CD4-positive, alpha-beta T cell treated with Interleukin-6 at 100 ng/mL for 8 hours (primary cell): Measurements from ENCODE around the gene KCNIP3.

ENCODE experiments used
- DNase-seq: peaks from one replicate; pipeline ENCODE4 v3.0.0-alpha.2; 2020; ENCODE audit warnings: mixed read lengths, low spot score

Gene KCNIP3

DNA sequence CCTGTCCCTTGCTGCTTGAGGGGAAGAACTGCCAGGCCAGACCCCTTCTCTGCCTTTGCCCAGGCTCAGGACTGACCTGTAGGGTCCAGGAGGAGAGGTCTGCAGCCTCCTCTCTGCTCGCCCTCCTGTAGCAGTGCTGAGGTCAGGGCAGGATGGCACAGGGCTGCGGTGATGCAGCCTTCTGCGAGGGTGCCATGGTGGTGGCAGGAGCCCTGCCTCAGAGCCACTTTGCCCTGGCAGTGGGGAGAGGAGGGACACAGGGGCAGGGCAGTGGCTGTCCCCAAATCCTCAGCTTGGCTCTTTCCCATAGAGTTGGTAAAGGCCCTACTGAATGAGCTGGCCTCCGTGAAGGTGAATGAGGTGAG lies 22.0 kb upstream of the KCNIP3 start:
- no peak for DNase-seq

DNA sequence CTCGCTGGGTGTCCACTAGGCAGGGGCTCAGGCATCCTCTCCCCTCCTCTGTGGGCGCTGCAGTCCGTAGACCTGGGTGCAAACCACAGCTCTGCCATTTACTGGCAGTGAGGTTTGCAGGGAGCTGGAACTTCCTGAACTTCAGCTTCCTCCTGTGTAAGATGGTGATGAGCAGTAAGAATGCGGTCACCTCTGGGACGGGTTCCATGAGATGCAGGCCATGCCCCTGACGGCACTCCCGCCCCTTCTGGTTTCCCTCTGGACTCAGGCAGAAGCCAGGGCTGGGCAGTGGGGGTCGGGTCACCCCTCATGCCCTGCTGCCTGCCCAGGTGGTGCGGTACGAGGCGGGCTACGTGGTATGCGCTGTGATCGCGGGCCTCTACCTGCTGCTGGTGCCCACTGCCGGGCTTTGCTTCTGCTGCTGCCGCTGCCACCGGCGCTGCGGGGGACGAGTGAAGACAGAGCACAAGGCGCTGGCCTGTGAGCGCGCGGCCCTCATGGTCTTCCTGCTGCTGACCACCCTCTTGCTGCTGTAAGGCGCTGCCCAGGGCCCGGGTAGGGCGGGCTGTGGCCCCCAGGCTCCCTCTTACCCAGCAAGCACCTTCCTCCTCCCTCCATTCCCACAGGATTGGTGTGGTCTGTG lies 21.4 kb upstream of the KCNIP3 start:
- no peak for DNase-seq

GRCh38 chr2:95276244-95276887 lies 20.8 kb upstream of the KCNIP3 start:
- no peak for DNase-seq

- DNase-seq = no peak
These were observed 20.3 kb upstream of the KCNIP3 start for GRCh38 chr2:95276888-95277245.

- no peak for DNase-seq
These were observed 19.8 kb upstream of the KCNIP3 start for GRCh38 chr2:95277246-95277906.

DNA sequence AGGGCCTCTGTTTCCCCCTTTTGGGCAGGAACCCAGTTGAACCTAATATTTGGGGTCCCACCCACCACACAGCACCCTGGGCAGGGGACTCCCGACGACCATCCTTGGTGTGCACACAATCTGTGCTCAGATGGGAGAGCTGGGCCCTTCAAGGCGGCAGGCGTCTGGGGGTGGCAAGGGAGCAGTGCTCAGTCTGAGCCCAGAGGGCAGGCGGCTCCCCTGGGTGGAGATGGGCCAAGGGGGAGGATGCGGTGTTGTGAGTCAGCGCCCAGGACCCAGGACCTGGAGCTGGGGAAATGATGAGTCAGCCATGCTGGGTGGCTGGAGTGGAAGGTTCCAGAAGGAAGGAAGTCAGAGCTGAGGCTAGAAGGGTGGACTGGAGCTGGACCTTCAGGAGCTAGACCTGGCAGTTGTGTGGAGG lies 19.1 kb upstream of the KCNIP3 start:
- no peak for DNase-seq

DNA sequence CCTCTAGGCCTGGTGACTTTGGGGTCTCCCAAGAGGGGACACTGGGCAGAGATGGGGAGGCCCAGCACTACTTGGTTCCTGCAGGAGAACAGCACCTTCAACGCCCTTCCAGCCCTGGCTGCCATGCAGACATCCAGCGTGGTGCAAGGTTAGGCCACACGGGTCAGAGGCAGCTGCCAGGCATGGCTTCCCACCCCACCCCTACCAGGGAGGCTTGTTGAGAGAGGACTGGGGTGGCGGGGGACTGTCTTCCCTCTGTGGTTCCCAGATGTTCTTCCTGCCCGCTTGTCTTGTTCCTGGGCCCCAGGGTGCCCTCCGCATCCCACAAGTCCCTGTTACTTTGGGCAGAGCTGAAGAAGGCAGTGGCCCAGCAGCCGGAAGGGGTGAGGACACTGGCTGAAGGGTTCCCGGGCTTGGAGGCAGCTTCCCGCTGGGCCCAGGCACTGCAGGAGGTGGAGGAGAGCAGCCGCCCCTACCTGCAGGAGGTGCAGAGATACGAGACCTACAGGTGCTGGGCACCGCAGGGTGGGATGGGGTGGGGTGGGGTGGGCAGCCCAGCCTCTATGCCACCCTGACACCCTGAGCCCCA lies 18.4 kb upstream of the KCNIP3 start:
- no peak for DNase-seq

GRCh38 chr2:95279435-95280035 lies 17.6 kb upstream of the KCNIP3 start:
- DNase-seq = no peak

- no peak for DNase-seq
These were observed 16.1 kb upstream of the KCNIP3 start for GRCh38 chr2:95281071-95281470.

GRCh38 chr2:95281786-95282185 lies 15.4 kb upstream of the KCNIP3 start:
- no peak for DNase-seq

GRCh38 chr2:95282458-95282857 lies 14.7 kb upstream of the KCNIP3 start:
- DNase-seq = no peak

- no peak for DNase-seq
These were observed 13.6 kb upstream of the KCNIP3 start for GRCh38 chr2:95283562-95283961.

- no peak for DNase-seq
These were observed 12.1 kb upstream of the KCNIP3 start for GRCh38 chr2:95284886-95285541.

- no peak for DNase-seq
These were observed 11.6 kb upstream of the KCNIP3 start for GRCh38 chr2:95285542-95285932.

DNA sequence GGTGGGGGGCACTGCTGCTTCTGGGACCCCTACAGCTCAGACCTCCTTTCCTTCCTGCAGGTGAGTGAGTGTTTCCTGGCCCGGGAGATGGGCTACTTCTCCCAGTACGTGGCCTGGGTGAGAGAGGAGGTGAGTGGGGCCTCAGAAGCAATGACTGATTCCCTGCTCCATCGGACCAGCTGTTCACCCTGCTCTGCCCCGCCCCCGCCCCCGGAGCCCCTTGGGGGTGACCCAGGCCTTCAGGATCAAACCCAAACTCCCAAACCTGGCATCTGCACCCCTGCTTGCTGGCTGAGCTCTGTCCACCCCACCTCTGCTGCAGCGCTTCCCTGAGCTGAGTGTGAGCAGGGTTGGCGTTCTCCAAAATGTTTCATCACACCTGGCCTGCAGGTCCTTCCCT lies 9.8 kb upstream of the KCNIP3 start:
- DNase-seq = no peak

DNA sequence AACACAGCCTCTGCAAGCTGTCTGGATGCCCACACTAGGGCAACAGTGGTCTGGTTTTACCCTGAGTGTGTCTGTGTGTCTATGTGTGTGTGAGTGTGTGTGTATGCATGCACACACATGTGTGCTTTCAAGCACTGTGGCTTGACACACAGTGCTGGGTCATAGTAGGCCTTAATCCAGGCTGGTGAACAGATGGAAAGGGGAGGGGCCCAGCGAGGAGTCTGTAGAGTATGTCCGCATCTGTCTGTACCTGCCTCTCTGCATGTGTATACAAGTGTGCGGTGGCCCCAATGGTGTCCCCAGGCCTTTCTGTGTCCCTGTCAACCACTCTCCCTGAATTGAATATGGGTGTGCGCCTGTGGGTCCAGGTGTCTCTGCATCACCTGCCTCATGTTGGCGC lies 9.3 kb upstream of the KCNIP3 start:
- no peak for DNase-seq

DNA sequence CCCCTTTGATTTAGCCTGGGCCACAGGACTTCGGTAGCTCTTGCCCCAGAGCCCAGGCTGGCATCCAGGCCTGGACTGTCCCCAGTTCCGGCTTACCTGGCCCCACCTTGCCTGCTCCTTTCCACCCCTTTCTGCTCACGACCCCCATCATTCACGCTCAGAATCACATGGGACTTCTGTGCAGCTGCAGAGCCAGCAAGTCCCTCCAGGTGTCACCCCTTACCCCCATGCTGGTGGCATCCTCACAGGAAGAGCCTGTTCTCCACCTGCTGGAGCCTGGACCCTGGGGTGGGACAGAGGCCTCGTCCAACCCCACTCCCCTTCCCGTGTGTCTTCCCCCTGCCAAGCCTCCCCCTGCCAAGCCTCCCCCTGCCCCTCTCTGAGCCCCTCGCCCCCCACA lies 7.9 kb upstream of the KCNIP3 start:
- no peak for DNase-seq

- DNase-seq = no peak
These were observed 5.9 kb upstream of the KCNIP3 start for GRCh38 chr2:95291222-95291621.

- no peak for DNase-seq
These were observed 4.4 kb upstream of the KCNIP3 start for GRCh38 chr2:95292623-95293260.

DNA sequence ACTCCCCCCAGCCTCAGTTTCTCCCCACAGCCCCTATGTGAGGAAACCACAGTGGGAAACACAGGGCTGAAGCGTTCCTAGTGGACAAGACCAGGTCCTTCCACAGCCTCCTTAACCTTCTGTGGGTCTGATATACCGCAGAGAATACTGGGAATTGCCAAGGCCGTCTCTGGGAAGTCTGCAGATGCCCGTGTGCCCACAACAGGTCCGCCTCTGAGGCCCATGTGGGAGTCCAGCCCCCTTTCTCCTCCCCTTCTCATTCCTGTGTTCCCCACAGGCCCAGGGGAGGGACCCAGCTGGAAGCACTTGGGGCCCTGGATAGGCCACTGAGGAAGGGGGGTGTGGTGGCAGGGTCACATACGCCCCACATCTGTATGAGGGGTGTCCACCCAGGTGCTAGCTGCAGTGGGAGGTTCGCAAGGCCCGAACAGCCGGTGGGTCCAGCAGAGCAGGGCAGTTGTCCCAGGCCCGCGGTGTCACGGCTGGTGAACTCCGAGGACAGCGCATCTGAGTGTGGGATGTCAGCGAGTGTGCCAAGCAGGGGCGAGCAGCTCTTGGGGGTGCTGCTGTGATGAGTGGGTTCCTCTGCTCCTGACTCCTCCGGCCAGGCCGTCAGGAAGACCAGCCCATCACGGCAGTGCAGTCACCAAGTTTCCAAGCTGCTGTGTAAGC lies 2.4 kb upstream of the KCNIP3 start:
- no peak for DNase-seq

- DNase-seq = no peak
These were observed 1.8 kb upstream of the KCNIP3 start for GRCh38 chr2:95295376-95295775.
